ENCODE measurements around the gene DMAC1. TPM values are rescaled to one million over a fixed set of nuclear protein-coding genes. Genes with fewer than 3 reads are reported as not detected.

Gene DMAC1
- total RNA-seq, 1 experiment from 2014 or later, result 72.7 TPM

GRCh38 chr9:7848498-7848897 lies 48.9 kb upstream of the DMAC1 start:
- Mint-ChIP-seq H3K4me1 (peaks cover 8 to 16% of the 10 kb centered on the region in 2 experiments), H3K9me3 (no peaks in the 10 kb centered on the region; a peak in 1 of 5 replicates), H3K27me3 (ENCODE audit: low read depth) (no peaks in the 10 kb centered on the region), H3K36me3 (ENCODE audit: insufficient read depth in 1 of 3, low read depth in 3 of 3) (peaks cover 0 to 4% (median 2%) of the 10 kb centered on the region in 3 experiments; a peak in 2 of 7 replicates), H3K27ac (no peak overlapping the region), H3K4me3 (no peak overlapping the region)
- Histone ChIP-seq H4K20me1 (ENCODE audit: control insufficient read depth, insufficient read depth, insufficient read length) (no peaks in the 10 kb centered on the region), H4K8ac (replicated peaks; ENCODE audit: insufficient read length, low read depth, low read length) (no peak overlapping the region), H3K27me3 (ENCODE audit: insufficient read depth, low read length) (no peaks in the 10 kb centered on the region), H2BK5ac (ENCODE audit: insufficient read length, low read length) (no peak overlapping the region), H2BK20ac (ENCODE audit: low read depth, low read length, poor library complexity, severe bottlenecking) (no peak overlapping the region), H3K14ac (ENCODE audit: insufficient read depth, low read length) (no peak overlapping the region), H3K79me2 (ENCODE audit: insufficient read depth, low read length) (no peaks in the 10 kb centered on the region), H2BK12ac (ENCODE audit: insufficient read length, low read depth, low read length) (no peak overlapping the region), H3K56ac (ENCODE audit: insufficient read length, low read depth, low read length) (no peak overlapping the region), H3K18ac (ENCODE audit: insufficient read length, low read depth, low read length) (no peak overlapping the region), H3K9ac (ENCODE audit: extremely low read depth, insufficient read length, low read length) (no peak overlapping the region), H2AFZ (ENCODE audit: low read length) (no peak overlapping the region), H3K23me2 (ENCODE audit: insufficient read length, low read depth, low read length, poor library complexity, severe bottlenecking) (no peaks in the 10 kb centered on the region), H3K9me3 (ENCODE audit: control insufficient read depth, low read depth, low read length) (no peaks in the 10 kb centered on the region), H4K91ac (ENCODE audit: insufficient read length, low read depth, low read length) (no peak overlapping the region), H2BK15ac (ENCODE audit: low read depth, low read length) (no peak overlapping the region), H3K23ac (ENCODE audit: insufficient read length, low read depth, low read length) (no peak overlapping the region), H2BK120ac (ENCODE audit: low read depth, low read length, poor library complexity, severe bottlenecking) (no peak overlapping the region), H3K4ac (ENCODE audit: low read depth, low read length) (no peak overlapping the region), H3K4me2 (ENCODE audit: insufficient read depth, insufficient read length, low read length) (no peak overlapping the region), H3T11ph (ENCODE audit: low read length) (no peak overlapping the region), H3K27ac (ENCODE audit: insufficient read length, low read depth, low read length) (no peak overlapping the region), H3K79me1 (ENCODE audit: insufficient read depth, low read depth, low read length, poor library complexity, severe bottlenecking) (no peaks in the 10 kb centered on the region), H3K4me1 (ENCODE audit: insufficient read depth, low read length) (no peaks in the 10 kb centered on the region), H4K5ac (ENCODE audit: insufficient read length, low read depth, low read length) (no peak overlapping the region), H2AK5ac (ENCODE audit: insufficient read length, low read length) (no peak overlapping the region)
- WGBS (ENCODE audit: extremely low coverage, insufficient read length, low lambda C conversion rate), result no CpG with 5 or more reads among the region's 4 CpGs
- no peak for TF ChIP-seq CTCF (conservative IDR thresholded peaks at IDR 0.05)
- DNase-seq, result no peak

All from H9 (cell line).